OCI-LY1 (cell line): ENCODE results near the gene TBX18.

Experiments used
- EZH2 ChIP-seq: fragments of 200-600 bp; sonication (generic), shearing (Covaris generic); IDR thresholded peaks from 2 replicates; pipeline ENCODE4 v1.8.0; 2017; ENCODE audit warnings: borderline replicate concordance, mixed run types, mild to moderate bottlenecking, antibody characterized with exemption, low read length, moderate library complexity, mixed read lengths
- TF ChIP-seq, protein P1 (sequence below): fragments of 200-600 bp; sonication (generic), shearing (Covaris generic); IDR thresholded peaks from 2 replicates; pipeline ENCODE4 v1.5.1; 2017; ENCODE audit warnings: mild to moderate bottlenecking, antibody characterized with exemption, low read length, moderate library complexity, mixed read lengths

DNA sequence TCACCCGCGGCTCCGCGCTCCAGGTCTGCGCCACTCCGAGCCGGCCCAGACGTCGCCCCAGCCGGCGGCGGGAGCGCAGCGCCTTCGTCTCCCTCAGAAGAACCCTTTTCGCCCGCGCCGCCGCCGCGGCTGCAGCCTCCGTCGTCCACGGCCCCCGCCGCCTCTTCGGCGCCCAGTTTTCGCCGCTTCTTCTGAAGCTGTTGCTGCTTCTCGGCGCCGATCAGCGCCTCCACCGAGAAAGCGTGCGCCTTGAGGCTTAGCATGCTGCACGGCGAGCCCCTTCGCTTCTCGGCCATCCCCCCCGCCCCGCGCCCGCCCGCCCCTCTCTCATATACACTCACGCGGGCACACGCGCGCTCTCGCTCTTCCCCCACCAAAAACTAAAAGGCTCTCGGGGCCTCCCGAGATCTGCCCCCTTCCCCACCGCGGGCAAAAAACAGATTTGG is 489 bp downstream of the TBX18 start:
- TF ChIP-seq, protein P1, sequence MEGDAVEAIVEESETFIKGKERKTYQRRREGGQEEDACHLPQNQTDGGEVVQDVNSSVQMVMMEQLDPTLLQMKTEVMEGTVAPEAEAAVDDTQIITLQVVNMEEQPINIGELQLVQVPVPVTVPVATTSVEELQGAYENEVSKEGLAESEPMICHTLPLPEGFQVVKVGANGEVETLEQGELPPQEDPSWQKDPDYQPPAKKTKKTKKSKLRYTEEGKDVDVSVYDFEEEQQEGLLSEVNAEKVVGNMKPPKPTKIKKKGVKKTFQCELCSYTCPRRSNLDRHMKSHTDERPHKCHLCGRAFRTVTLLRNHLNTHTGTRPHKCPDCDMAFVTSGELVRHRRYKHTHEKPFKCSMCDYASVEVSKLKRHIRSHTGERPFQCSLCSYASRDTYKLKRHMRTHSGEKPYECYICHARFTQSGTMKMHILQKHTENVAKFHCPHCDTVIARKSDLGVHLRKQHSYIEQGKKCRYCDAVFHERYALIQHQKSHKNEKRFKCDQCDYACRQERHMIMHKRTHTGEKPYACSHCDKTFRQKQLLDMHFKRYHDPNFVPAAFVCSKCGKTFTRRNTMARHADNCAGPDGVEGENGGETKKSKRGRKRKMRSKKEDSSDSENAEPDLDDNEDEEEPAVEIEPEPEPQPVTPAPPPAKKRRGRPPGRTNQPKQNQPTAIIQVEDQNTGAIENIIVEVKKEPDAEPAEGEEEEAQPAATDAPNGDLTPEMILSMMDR: no peak
- no peak for TF ChIP-seq EZH2
